H1 (cell line): ENCODE data around the gene FAF2. TPM values are rescaled to one million over a fixed set of nuclear protein-coding genes. Genes with fewer than 3 reads are reported as not detected.

Experiments
- CTCF ChIA-PET: fragments of 300-600 bp; sonication (Branson Sonifier 250); formaldehyde crosslinking; loops from one replicate; lab custom pipeline; 2021; ENCODE audit not compliant: partially characterized antibody; lab: Charles Lee
- POLR2A ChIA-PET: fragments of 300-600 bp; sonication (Branson Sonifier 250); formaldehyde crosslinking; loops from one replicate; lab custom pipeline; 2021; ENCODE audit warnings: inconsistent platforms; ENCODE audit not compliant: partially characterized antibody; lab: Charles Lee
- DNase-seq, 2 experiments: peaks; one replicate each; pipeline versions ENCODE4 v3.0.0 to v3.0.0-alpha.2; 2010 to 2022; ENCODE audit warnings: low spot score in 2 of 2, low read depth in 1 of 2, mixed read lengths in 1 of 2
- FAIRE-seq: peaks from 2 replicates; lab custom pipeline; 2011; peaks lifted over from hg19 to GRCh38; lab: Jason Lieb, UNC
- H2AFZ ChIP-seq: 2 replicates; pipeline ENCODE4 v1.8.1; 2012; ENCODE audit warnings: low read length, inconsistent platforms
- H2AK5ac ChIP-seq: 2 replicates; pipeline ENCODE4 v1.6.1; 2013; ENCODE audit warnings: low read depth, low read length
- H2BK120ac ChIP-seq: replicated peaks from 2 replicates; pipeline ENCODE3; 2013; ENCODE audit warnings: low read depth, low read length, inconsistent platforms
- H2BK12ac ChIP-seq: 2 replicates; pipeline ENCODE4 v1.6.1; 2013; ENCODE audit warnings: low read depth, low read length
- H2BK15ac ChIP-seq: 2 replicates; pipeline ENCODE4 v1.6.1; 2013; ENCODE audit warnings: low read length
- H2BK20ac ChIP-seq: 2 replicates; pipeline ENCODE4 v1.6.1; 2013; ENCODE audit warnings: low read length
- H2BK5ac ChIP-seq: 2 replicates; pipeline ENCODE4 v1.6.1; 2013; ENCODE audit warnings: low read depth, low read length
- H3K14ac ChIP-seq: 2 replicates; pipeline ENCODE4 v1.6.1; 2013; ENCODE audit warnings: inconsistent platforms; ENCODE audit not compliant: insufficient read length
- H3K18ac ChIP-seq: 2 replicates; pipeline ENCODE4 v1.6.1; 2013; ENCODE audit warnings: low read length; ENCODE audit errors: extremely low read depth
- H3K23ac ChIP-seq: 2 replicates; pipeline ENCODE4 v1.6.1; 2013; ENCODE audit warnings: inconsistent platforms; ENCODE audit not compliant: insufficient read length
- H3K23me2 ChIP-seq: 2 replicates; pipeline ENCODE4 v1.6.1; 2013; ENCODE audit warnings: low read depth, low read length
- H3K27ac ChIP-seq: 2 replicates; pipeline ENCODE4 v1.6.1; 2011; ENCODE audit warnings: low read depth, low read length, inconsistent platforms
- H3K27me3 ChIP-seq, 4 experiments: replicated peaks in 1 of 4; 1 replicate in 1 of 4; 2 replicates in 3 of 4; pipeline versions ENCODE4 v1.6.1 to v1.8.1; 2011 to 2013; ENCODE audit warnings: low read length in 3 of 4, mild to moderate bottlenecking in 3 of 4, inconsistent platforms in 2 of 4, mixed read lengths in 2 of 4, moderate library complexity in 1 of 4; ENCODE audit not compliant: control insufficient read depth in 3 of 4, insufficient read depth in 3 of 4; ENCODE audit errors: extremely low read depth in 1 of 4
- H3K36me3 ChIP-seq, 4 experiments: 2 replicates each; pipeline versions ENCODE4 v1.6.1 to v1.8.1; 2011 to 2013; ENCODE audit warnings: mild to moderate bottlenecking in 4 of 4, low read length in 3 of 4, moderate library complexity in 2 of 4, control low read depth in 1 of 4, inconsistent platforms in 1 of 4; ENCODE audit not compliant: insufficient read depth in 4 of 4, control insufficient read depth in 2 of 4
- H3K4ac ChIP-seq: replicated peaks from 2 replicates; pipeline ENCODE3; 2013; ENCODE audit warnings: low read length, low read depth, mixed read lengths, inconsistent platforms; ENCODE audit not compliant: insufficient read length
- H3K4me1 ChIP-seq, 4 experiments: replicated peaks in 1 of 4; 1 replicate in 1 of 4; 2 replicates in 3 of 4; pipeline versions ENCODE4 v1.6.1 to v1.8.1; 2011 to 2013; ENCODE audit warnings: low read length in 3 of 4, inconsistent platforms in 2 of 4, mixed read lengths in 1 of 4; ENCODE audit not compliant: insufficient read depth in 4 of 4, control insufficient read depth in 3 of 4
- H3K4me2 ChIP-seq, 2 experiments: 2 replicates each; pipeline versions ENCODE4 v1.6.1 to v1.8.1; 2011 to 2013; ENCODE audit warnings: low read depth in 2 of 2, low read length in 2 of 2, control low read depth in 1 of 2, inconsistent platforms in 1 of 2, mild to moderate bottlenecking in 1 of 2; ENCODE audit not compliant: insufficient read depth in 1 of 2
- H3K4me3 ChIP-seq, 4 experiments: fragments of 200-600, 300-600 bp in 1 of 4; sonication (generic), shearing (Covaris generic), sonication (Bioruptor Twin) in 1 of 4; 2 replicates each; pipeline versions ENCODE4 v1.5.1 to v1.8.1; 2011 to 2016; ENCODE audit warnings: low read length in 4 of 4, low read depth in 3 of 4, control low read depth in 2 of 4, inconsistent platforms in 2 of 4, mild to moderate bottlenecking in 2 of 4, mixed read lengths in 1 of 4, moderate library complexity in 1 of 4; ENCODE audit not compliant: insufficient read depth in 2 of 4; ENCODE audit errors: extremely low read depth in 1 of 4
- H3K56ac ChIP-seq: replicated peaks from 2 replicates; pipeline ENCODE3; 2013; ENCODE audit warnings: low read depth, mild to moderate bottlenecking, mixed read lengths, low read length, inconsistent platforms; ENCODE audit not compliant: insufficient read length
- H3K79me1 ChIP-seq: 2 replicates; pipeline ENCODE4 v1.6.1; 2013; ENCODE audit warnings: low read depth, low read length, control low read depth
- H3K79me2 ChIP-seq, 2 experiments: 2 replicates each; pipeline versions ENCODE4 v1.6.1 to v1.8.1; 2012 to 2013; ENCODE audit warnings: low read length in 2 of 2, mild to moderate bottlenecking in 2 of 2, inconsistent platforms in 1 of 2; ENCODE audit not compliant: insufficient read depth in 2 of 2, control insufficient read depth in 1 of 2
- H3K9ac ChIP-seq, 4 experiments: replicated peaks in 1 of 4; 1 replicate in 1 of 4; 2 replicates in 3 of 4; pipeline versions ENCODE4 v1.6.1 to v1.8.1; 2011 to 2013; ENCODE audit warnings: low read depth in 3 of 4, low read length in 3 of 4, control low read depth in 2 of 4, mild to moderate bottlenecking in 2 of 4, moderate library complexity in 2 of 4, inconsistent platforms in 1 of 4; ENCODE audit errors: extremely low read depth in 1 of 4
- H3K9me3 ChIP-seq, 2 experiments: 2 replicates each; pipeline versions ENCODE4 v1.6.1 to v1.8.1; 2012 to 2013; ENCODE audit warnings: mild to moderate bottlenecking in 2 of 2, moderate library complexity in 2 of 2, control low read depth in 1 of 2, inconsistent platforms in 1 of 2, low read depth in 1 of 2, low read length in 1 of 2, mixed read lengths in 1 of 2; ENCODE audit not compliant: insufficient read depth in 2 of 2
- H4K20me1 ChIP-seq, 2 experiments: replicated peaks in 1 of 2; 2 replicates each; pipeline versions ENCODE3 to v1.8.1; 2011 to 2013; ENCODE audit warnings: inconsistent platforms in 2 of 2, low read length in 2 of 2, mild to moderate bottlenecking in 1 of 2; ENCODE audit not compliant: insufficient read depth in 2 of 2, control insufficient read depth in 1 of 2
- H4K5ac ChIP-seq: 2 replicates; pipeline ENCODE4 v1.6.1; 2013; ENCODE audit warnings: low read length, low read depth, mixed read lengths, inconsistent platforms; ENCODE audit not compliant: insufficient read length
- H4K8ac ChIP-seq: 2 replicates; pipeline ENCODE4 v1.8.0; 2013; ENCODE audit warnings: mild to moderate bottlenecking, moderate library complexity, low read length, inconsistent platforms; ENCODE audit not compliant: insufficient read depth; ENCODE audit errors: extremely low read depth
- H4K91ac ChIP-seq: replicated peaks from 2 replicates; pipeline ENCODE3; 2013; ENCODE audit warnings: low read length, mixed read lengths, inconsistent platforms; ENCODE audit not compliant: insufficient read length
- BCL11A ChIP-seq, 2 experiments: IDR thresholded peaks; one replicate each; pipeline ENCODE4 v1.6.1; 2011; ENCODE audit warnings: low read depth in 2 of 2, low read length in 2 of 2, mild to moderate bottlenecking in 2 of 2
- KDM1A ChIP-seq: fragments of 200-600, 300-600 bp; sonication (generic); IDR thresholded peaks from 2 replicates; pipeline ENCODE4 v1.7.1; 2016; ENCODE audit warnings: mild to moderate bottlenecking, low read length, borderline replicate concordance
- RFX5 ChIP-seq: IDR thresholded peaks from 2 replicates; pipeline ENCODE4 v1.6.1; 2011; ENCODE audit warnings: low read depth, low read length, improper control_type of control experiment, borderline replicate concordance
- SIN3A ChIP-seq, 2 experiments: IDR thresholded peaks in 1 of 2; conservative IDR thresholded peaks in 1 of 2; 2 replicates each; pipeline ENCODE4 v1.6.1; 2011 to 2012; ENCODE audit warnings: low read length in 2 of 2, improper control_type of control experiment in 1 of 2, low read depth in 1 of 2, mild to moderate bottlenecking in 1 of 2
- TAF1 ChIP-seq: IDR thresholded peaks from 2 replicates; pipeline ENCODE4 v1.6.1; 2011; ENCODE audit warnings: mild to moderate bottlenecking, low read depth, low read length
- TAF7 ChIP-seq: optimal IDR thresholded peaks from 2 replicates; pipeline ENCODE3; 2011; ENCODE audit warnings: low read depth, mild to moderate bottlenecking, inconsistent platforms, low read length, moderate library complexity, borderline replicate concordance
- WGBS, 2 experiments: shearing (Covaris generic) in 1 of 2; methylation state at CpG; one replicate each; pipeline versions ENCODE4 v1.1.6 to v1.1.7; 2013 to 2015; ENCODE audit warnings: low lambda C conversion rate in 2 of 2, mixed read lengths in 2 of 2, inconsistent platforms in 1 of 2, low coverage in 1 of 2, missing lambda C conversion rate in 1 of 2; ENCODE audit not compliant: insufficient replicate concordance in 2 of 2, insufficient coverage in 1 of 2, insufficient read length in 1 of 2; ENCODE audit errors: extremely low coverage in 1 of 2, missing lambda C conversion rate in 1 of 2; 5-methylcytosine and 5-hydroxymethylcytosine counted together
- long read RNA-seq, 2 experiments: library from RNA in 1 of 2; library from capped mRNA in 1 of 2; stranded (forward); transcript quantifications; one replicate each; pipeline ENCODE4 v2.0.0, GENCODE V29; 2021; ENCODE audit warnings: inconsistent platforms in 1 of 2
- polyA minus RNA-seq, 3 experiments: library from RNA; depleted of rRNA, polyadenylated mRNA; stranded (reverse); fragments of >200 nt; gene quantifications; 1 replicate in 2 of 3; 2 replicates in 1 of 3; pipeline ENCODE4 v1.2.3, GENCODE V29; 2011
- polyA plus RNA-seq, 7 experiments: library from polyadenylated mRNA; depleted of rRNA in 3 of 7; stranded (reverse) in 5 of 7; unstranded in 2 of 7; fragments of >200 nt in 5 of 7; fragments of 200-250 nt in 2 of 7; gene quantifications; 1 replicate in 5 of 7; 2 replicates in 1 of 7; 4 replicates in 1 of 7; pipeline versions ENCODE4 v1.2.1 to v1.2.3, GENCODE V29; 2011 to 2013; ENCODE audit warnings: missing spikeins in 2 of 7, mixed read lengths in 2 of 7
- total RNA-seq: library from RNA; stranded (reverse); fragmentation: NEBNext Ultra II Directional; extraction: Animal tissue kit (Norgen Biotek cat#: 25700); gene quantifications from 2 replicates; pipeline ENCODE4 v1.2.1, GENCODE V29; 2021

FAF2 gene, protein sequence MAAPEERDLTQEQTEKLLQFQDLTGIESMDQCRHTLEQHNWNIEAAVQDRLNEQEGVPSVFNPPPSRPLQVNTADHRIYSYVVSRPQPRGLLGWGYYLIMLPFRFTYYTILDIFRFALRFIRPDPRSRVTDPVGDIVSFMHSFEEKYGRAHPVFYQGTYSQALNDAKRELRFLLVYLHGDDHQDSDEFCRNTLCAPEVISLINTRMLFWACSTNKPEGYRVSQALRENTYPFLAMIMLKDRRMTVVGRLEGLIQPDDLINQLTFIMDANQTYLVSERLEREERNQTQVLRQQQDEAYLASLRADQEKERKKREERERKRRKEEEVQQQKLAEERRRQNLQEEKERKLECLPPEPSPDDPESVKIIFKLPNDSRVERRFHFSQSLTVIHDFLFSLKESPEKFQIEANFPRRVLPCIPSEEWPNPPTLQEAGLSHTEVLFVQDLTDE
- total RNA-seq (35.8 and 36.2 TPM in 2 replicates), polyA plus RNA-seq (2011; rRNA removed) (14.1 and 20.8 TPM in 2 replicates), polyA minus RNA-seq (2011; rRNA and poly(A)+ RNA removed) (42.9 and 51.7 TPM in 2 replicates)
- 20.5 TPM for polyA plus RNA-seq (2011; cell fraction: cytosol; rRNA removed)
- polyA plus RNA-seq (2011; cell fraction: nucleus; rRNA removed) = 17.5 TPM
- polyA plus RNA-seq (2012, experiment 1 of 2) = 21.2 to 30.7 TPM (median 23.8 TPM) in 4 replicates
- polyA plus RNA-seq (2012, experiment 2 of 2) = 3.6 TPM
- 46.8 TPM for polyA plus RNA-seq (2013, experiment 1 of 2)
- polyA plus RNA-seq (2013, experiment 2 of 2) = 56.3 TPM
- 15.9 TPM for polyA minus RNA-seq (2011; cell fraction: cytosol; rRNA and poly(A)+ RNA removed)
- 30.3 TPM for polyA minus RNA-seq (2011; cell fraction: nucleus; rRNA and poly(A)+ RNA removed)
- long read RNA-seq, experiment 1, full-length matches to known transcripts = 2 of 35 reads
- long read RNA-seq, experiment 1, partial matches to known transcripts = 18 of 35 reads
- long read RNA-seq, experiment 1, other reads (novel, unspliced or antisense) = 15 of 35 reads
- long read RNA-seq, experiment 2, full-length matches to known transcripts = 8 of 39 reads
- long read RNA-seq, experiment 2, partial matches to known transcripts = 1 of 39 reads
- long read RNA-seq, experiment 2, other reads (novel, unspliced or antisense) = 30 of 39 reads

DNA sequence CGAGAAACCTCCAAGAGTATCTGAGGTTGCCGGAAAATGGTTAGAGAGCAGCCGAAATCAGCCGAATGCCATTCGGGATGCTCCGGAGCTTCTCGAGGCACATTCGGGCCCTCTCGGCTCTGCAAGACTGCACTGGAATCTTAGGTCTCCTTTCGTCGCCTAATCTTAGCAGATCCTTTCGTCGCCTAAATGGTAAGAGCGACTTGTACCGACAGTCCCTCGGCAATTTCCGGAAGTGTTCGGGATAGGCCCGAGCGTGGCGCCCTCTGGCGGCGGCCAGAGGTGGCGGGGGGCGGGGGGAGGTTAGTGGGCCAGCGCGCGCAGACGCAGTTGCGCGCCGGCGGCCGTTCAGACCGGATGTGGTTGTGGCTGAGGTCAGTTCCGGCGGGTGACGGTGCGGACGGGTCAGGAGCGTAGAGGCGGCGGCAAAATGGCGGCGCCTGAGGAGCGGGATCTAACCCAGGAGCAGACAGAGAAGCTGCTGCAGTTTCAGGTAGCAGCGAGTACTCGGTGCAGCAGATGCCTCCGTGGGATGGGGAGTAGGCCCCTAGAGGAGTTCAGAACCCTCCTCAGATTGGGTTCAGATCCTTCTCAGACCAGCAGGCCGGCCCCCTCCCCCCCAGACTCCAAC lies at the start of gene FAF2:
Gene FAF2, plus strand, starts transcription at position 408 of the 631 bp plus-strand sequence. Its CDS starts 23 bp downstream, at position 431.
- 0 out of 2 replicates have a peak within 1 kb of the TSS, but pooled peaks have one; percentile 76 for H2AK5ac ChIP-seq
- H3K27ac ChIP-seq = peak within 1 kb of the TSS; percentile 97
- H3K18ac ChIP-seq = peak within 1 kb of the TSS; percentile 98
- 0% methylated on average over 42 of the region's 50 CpGs; no CpG with 5 or more reads in 1 of the 2 experiments for WGBS, 2 experiments
- peak within 1 kb of the TSS; percentile 76 to 99 for H3K4me2 ChIP-seq
- peaks cover 0 to 5% (median under 1%) of the 10 kb centered on the region in 4 experiments; a peak in 2 of 8 replicates for H3K36me3 ChIP-seq
- no peaks in the 10 kb centered on the region for H3K9me3 ChIP-seq
- H2AFZ ChIP-seq = peak within 1 kb of the TSS; percentile 94; the same call in 1 of the 2 replicates
- DNase-seq = peak; percentile 97 to 100
- peaks cover 0 to 4% (median 0%) of the 10 kb centered on the region in 4 experiments; a peak in 1 of 7 replicates for H3K4me1 ChIP-seq
- H2BK20ac ChIP-seq = no peak within 1 kb of the TSS
- peak within 1 kb of the TSS; percentile 93 for H3K4ac ChIP-seq
- peak within 1 kb of the TSS; percentile 96 for H4K91ac ChIP-seq
- H3K27me3 ChIP-seq = no peaks in the 10 kb centered on the region
- peak within 1 kb of the TSS; percentile 76 for H2BK120ac ChIP-seq
- peak; percentile 32 for FAIRE-seq
- H2BK12ac ChIP-seq = peak within 1 kb of the TSS; percentile 96
- no peak within 1 kb of the TSS for H3K23ac ChIP-seq
- H4K5ac ChIP-seq = peak within 1 kb of the TSS; percentile 98
- H3K9ac ChIP-seq = peak within 1 kb of the TSS; percentile 90 to 99 (median 98)
- no peak within 1 kb of the TSS for H3K14ac ChIP-seq
- 0 out of 2 replicates have a peak, but pooled peaks cover 5% of the 10 kb centered on the region for H3K79me1 ChIP-seq
- H3K79me2 ChIP-seq = peaks cover 5 to 39% of the 10 kb centered on the region in 2 experiments
- H4K8ac ChIP-seq = peak within 1 kb of the TSS; percentile 98
- H3K56ac ChIP-seq = peak within 1 kb of the TSS; percentile 81
- H4K20me1 ChIP-seq = peaks cover 0 to 3% of the 10 kb centered on the region in 2 experiments
- H3K23me2 ChIP-seq = peaks cover 12% of the 10 kb centered on the region
- H2BK5ac ChIP-seq = peak within 1 kb of the TSS; percentile 95
- POLR2A ChIA-PET = interaction anchor here (0.6 to 3.4 kb wide), 21 partner anchors 8 to 1292 kb away, joined by 3 to 24 read pairs (median 4); partner anchors contain the start of genes CLTB, NOP16, RNF44 and SFXN1
- H3K4me3 ChIP-seq = peak within 1 kb of the TSS; percentile 93 to 100 (median 98)
- H2BK15ac ChIP-seq = peak within 1 kb of the TSS; percentile 65; the same call in 1 of the 2 replicates
- CTCF ChIA-PET = interaction anchor here (0.6 to 1.9 kb wide), 20 partner anchors 9 to 111 kb away, joined by 3 to 15 read pairs (median 3); partner anchors contain the start of gene CLTB
- TF ChIP-seq KDM1A = no peak
- peak; percentile 81 for TF ChIP-seq TAF7
- no peak for TF ChIP-seq RFX5
- TF ChIP-seq BCL11A (IDR thresholded peaks at IDR 0.05; ENCODE audit: low read depth in 2 of 2, low read length in 2 of 2) = no peak
- peak; percentile 91 for TF ChIP-seq TAF1
- TF ChIP-seq SIN3A (conservative IDR thresholded peaks at IDR 0.05 in 1 of 2, IDR thresholded peaks at IDR 0.05 in 1 of 2; ENCODE audit: low read depth in 1 of 2, low read length in 2 of 2) = no peak; a peak in 1 of 4 replicates
